Fibroblast of skin of right biceps (primary cell): ENCODE measurements around the gene MPO.

Experiments used
- DNase-seq: peaks from one replicate; pipeline ENCODE4 v3.0.0-alpha.2; 2013

The MPO gene

DNA sequence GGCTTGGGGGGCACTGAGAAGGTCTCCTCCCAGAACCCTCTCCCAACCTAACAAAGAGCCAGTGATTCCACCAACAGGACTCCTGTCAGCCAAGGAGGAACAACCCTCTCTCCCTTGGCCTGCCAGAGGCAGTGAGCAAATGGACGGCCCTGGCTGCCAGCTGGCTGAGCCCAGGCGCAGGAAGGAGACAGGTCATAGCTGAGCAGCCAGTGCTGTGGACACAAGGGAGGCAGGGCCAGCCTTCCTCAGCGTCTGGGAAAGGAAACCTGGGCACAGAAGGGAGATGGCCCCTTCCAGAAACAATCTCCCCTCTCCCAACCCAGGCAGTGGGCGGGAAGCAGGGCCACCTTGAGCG, 2.1 kb downstream of the MPO start:
- no peak for DNase-seq

DNA sequence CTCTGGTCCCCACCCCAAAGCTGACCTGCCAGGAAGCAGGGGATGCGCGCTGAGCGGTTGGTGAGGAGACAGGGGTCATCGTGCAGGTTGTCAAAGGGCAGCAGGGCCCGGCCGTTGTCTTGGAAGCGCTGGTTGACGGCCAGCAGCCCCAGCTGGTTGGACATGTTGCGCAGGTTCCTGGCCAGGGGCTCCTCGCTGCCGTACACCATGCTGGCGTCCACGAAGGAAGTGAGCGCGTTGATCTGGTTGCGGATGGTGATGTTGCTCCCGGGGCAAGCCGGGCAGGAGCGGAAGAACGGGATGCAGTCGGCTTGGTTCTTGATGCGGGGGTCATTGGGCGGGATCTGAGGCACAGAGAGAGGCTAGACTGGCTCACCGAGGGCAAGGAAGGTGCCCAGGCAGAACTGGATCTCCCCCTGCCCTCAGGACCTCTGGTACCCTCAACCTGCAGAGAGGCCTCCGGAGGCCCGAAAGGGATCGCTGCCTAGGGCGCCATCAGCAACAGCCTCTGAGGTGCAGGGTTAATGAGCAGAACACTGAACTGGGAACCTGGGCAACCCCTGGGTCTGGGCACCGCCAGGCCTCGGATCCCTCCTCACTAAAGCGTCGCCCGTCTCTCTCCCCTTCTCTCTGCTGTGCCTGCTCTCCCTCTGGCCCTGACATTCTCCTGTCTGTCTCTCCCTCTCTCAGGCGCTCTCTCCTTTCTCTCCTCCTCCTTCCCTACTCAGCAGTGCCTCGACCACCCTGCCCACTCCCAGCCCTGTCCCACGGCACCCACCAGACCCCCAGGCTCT, 2.7 kb downstream of the MPO start:
- no peak for DNase-seq

DNA sequence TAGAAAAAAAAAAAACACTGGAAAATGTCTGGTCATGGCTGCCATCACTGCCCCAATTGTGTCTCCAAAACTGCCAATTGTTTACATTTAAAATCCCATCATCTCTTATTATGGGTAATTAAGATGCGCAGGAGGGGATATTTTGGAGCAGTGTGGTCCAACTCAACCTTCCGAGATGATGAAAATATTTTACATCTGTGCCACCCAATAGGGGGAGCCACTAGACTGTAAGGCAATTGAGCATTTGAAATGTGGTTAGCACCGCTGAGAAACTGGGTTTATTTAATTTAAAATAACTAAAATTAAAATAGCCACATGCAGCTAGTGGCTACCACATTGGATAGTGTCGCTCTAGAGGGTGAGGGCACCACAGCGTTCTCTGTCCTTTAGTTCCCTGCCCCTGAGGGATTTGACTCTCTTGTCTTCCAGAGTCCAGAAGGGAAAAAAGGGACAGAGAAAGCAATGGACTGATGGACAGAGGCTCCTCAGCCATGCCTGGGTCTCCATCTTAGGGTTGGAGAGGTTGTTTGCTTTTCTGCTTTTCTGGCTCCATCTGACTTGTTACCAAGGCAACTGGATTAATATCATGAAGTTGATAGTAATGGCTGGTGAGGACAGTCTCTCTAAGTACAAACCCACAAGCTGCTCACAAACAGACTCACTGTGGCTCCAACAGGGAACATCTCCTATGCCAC, 3.5 kb downstream of the MPO start:
- DNase-seq: peak; percentile 7

DNA sequence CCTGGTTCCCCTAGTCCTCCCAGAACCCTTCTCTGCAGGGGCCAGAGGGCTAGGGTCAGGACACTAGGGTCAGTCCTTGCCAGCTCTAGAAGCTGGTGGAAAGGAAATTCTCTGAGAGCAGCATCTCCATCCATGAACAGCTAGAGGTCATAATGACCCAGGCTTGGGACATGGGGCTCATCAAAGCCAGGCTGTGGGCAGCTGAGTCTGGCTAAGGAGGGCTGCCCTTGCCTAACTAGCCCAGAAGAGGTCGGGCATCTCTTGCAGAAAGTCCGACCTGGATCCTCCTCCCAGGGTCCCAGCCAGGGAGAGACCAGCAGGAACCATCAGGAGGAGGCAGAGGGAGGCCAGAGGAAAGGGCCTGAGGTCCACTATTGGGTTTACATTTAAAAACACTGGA, 4.3 kb downstream of the MPO start:
- DNase-seq: no peak

DNA sequence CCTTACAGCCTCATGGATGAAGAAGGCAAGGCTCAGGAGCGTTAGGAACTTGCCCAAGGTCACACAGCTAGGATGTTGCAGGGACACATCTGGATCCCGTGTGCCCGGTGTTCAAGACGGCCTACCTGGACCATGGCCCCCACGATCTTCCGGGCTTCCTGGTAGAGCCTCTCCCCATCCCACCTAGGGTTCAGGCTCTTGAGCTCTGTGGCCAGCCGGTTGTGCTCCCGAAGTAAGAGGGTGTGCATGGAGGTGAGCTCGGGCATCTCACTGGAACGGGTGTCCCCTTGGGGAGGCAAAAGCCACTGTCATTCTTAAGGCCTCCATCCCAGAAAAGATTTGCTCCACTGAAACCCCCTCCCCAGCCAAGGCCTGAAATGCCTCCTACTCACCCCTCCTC, 5.3 kb downstream of the MPO start:
- DNase-seq: no peak

DNA sequence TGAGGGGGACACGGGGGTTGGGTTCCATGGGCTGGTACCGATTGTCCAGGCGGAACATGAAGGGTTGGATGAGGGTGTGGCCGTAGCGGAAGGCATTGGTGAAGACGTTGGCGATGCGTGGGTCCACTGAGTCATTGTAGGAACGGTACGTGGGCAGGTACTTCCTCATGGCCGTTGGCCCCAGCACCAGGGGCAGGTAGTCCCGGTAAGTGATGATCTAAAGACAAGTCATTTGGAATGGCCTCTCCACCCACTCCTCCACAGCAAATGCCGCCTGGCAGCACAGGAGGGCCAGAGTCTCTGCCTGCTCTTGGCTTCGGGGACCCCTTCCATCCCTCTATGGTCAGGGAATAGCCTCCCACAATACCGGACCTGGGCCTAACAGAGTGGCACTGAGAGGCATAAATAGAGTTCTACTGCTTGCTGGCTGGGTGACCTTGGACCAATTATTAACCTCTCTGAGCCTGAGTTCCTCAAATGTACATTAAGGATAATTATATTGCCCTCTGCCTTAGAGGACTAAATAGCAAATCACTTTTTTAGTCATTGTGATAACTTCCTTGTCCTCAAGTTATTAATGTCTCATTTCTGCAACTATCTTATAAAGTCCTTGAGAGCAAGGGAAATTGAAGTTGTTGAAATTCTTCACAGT, 7.2 kb downstream of the MPO start:
- no peak for DNase-seq

DNA sequence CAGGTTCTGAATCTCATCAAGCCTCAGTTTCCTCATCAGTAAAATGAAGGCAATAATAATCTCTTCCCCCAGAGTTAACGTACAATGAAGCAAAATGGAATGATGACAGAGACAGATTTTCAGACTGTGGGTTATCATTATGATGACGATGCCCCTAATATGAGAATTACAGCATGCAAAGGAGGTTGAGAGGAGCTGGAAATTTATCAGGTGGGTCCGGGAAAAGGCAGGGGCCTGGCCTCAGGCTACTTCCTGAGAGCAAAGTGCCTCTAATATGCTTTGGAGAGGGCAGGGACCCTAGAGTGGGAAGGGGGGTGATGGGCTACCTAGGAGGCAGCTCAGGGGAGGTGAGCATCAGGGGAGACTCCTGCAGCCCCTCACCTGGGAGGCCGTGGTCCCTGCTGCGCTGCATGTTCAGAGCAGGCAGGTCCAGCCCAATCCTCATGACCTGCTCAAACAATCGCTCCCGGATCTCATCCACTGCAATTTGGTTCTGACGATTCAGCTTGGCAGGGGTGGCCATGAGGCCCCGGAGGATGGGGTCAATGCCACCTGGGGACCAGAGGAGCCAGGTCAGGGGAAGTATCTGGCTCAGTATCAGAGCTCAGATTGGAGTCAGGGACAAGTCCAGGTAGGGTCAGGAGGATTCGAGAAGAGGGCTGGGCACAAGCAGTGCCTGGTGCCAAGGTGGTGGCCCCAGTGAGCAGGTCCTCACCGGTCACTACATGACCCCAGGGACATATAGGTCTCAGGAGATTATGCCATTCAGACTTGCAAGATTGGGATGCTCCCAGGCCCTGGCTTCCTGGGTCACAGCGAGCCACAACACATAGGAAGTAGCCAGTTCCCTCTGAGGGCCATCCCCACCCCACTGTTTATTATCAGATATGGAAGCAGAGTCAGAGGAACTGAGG, 8.1 kb downstream of the MPO start:
- no peak for DNase-seq

DNA sequence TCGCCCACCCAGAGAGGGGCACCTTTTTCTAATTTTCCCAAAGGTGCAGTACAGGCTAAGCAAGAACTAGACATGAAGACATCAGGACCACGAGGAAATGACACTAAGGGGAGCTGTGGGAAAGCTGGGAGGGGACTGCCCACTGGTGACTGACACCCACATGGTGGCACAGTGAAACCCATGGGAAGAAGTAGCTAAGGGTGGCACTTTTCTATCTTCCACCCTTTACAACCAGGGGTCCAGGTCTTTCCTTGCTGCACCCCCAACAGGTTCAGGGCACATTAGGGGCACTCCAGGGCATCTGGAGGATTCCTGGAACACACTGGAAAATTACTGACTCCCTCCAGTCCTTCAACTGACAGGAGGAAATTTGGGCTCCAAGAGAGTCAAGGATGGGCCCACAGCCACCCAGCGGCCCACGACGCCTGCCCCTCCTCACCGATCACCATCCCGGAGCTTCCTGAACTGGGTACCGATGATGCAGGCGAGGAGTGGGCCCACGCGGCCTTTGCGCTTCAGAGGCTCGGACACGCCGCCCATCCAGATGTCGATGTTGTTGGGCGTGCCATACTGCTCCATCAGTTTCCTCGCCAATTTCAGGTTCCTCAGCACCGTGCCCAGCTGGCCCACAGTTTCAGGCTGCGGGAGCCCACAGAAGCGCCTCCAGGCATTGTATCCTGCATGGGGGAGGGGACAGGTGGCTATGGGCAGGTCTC, 9.4 kb downstream of the MPO start:
- DNase-seq: no peak

DNA sequence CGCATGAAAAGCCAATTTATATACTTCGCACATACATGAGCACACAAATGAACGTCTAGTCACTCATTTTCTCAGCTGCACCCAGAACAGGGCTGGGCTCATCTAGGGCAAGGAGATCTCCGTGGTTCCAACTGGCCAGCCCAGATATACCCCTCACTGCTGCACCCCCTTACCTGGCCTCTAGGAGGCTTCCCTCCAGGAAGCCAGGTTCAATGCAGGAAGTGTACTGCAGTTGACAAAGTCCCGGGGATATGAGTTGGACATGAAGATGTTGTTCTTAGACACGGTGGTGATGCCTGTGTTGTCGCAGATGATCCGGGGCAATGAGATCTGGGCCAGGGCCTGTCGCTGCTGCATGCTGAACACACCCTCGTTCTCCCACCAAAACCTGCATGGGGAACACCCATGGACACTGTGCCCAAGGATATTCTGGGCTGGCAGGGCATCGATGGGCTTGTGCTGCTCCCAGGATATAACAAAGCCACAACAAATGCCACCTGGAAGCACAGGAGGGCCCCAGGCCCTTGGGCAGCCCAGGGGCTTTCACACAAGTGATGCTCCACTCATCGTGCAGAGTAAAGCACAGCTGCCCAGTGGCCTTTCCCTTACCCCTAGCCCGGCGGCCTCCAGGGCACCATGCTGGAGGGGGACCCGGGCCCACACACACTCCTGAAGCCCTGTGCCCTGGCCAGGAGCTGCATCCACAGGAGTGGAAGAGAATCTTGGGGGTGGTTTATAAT, 10.1 kb downstream of the MPO start:
- no peak for DNase-seq

DNA sequence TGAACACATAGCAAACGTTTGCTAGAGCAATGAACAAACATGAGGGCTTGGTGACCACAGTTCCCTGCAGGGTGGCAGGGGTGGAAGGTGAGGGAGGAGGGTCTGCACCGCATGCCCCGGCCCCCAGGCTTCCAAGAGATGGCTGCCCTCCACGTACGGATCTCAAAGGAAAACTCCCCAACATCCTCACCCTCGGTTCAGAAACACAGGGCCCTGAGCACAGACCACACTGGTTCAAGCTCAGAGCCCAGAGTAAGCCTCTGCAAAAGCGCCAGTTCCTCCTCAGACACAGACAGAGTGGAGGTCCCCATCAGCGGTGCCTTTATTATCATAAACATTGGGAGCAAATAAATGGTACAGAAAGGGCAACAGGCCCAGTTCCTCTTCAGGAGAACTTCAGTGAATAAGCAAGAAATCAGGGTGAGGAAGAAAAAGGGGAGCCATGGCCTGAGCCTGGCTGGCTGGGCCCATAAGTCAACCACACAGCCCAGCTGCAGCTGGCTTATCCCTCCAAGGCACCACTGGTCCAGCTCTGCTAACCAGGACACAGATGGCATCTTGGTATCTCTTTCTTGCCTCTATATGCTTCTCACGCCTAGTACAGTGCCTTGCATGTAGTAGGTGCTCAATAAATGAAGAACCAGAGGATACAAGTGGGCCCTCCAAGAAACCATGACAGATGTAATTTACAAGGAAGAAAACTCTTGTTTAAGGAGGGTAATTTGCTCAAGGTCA, 11.0 kb downstream of the MPO start:
- DNase-seq: no peak

DNA sequence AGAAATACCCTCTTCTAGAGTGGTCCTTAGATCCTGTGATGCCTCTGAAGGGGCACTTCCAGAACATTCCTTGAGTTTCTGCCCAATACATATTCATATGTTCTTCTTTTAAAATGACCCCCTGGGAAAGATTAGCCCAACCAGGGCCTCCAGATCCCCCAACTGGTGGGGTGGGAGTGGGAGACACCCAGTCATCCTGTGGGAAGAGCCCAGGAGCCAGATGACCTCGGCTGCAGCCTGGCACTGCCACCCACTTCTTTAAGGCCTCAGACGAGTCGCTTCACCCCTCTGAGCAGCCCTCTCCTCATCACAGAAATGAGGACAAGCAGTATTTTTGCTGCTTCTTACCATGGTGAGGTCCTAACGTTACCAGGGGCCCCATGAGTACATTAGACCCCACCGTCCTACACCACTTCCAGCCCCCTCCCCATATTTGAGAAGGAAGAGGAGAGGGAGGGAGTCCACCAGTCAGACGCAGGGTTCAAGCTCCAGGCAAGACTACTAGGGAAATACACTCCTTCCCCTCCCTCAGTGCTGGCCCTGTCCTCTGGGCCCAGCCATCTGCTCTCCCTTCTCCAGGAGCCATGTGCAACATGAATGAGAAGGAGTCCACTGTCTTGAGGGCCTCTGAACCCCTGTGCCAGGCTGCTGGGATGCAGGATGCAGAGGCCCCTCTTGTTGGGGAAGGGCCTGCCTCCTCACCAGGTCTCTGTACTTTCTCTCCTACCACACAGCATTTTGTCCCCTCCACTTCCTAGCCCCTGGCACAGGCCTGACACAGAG, 11.8 kb downstream of the MPO start:
- no peak for DNase-seq

DNA sequence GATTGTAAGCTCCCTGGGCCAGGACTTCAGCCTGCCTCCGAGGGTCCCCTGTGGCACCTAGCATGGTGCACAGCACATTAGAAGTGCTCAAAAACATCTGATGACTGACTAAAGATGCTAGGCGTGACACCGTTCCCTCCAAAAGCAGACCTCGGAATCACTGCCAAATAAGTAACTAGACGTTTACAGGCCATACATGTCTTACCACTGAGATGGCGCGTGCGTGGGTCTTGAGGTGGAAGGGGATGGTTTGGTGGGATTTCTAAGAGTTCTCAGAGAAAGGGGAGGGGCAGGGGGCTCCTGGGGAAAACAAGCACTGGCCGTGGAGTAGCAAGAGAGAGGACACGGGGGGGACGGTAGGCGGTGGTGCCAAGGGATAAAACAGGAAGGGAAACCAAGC, 12.4 kb downstream of the MPO start:
- DNase-seq: no peak

DNA sequence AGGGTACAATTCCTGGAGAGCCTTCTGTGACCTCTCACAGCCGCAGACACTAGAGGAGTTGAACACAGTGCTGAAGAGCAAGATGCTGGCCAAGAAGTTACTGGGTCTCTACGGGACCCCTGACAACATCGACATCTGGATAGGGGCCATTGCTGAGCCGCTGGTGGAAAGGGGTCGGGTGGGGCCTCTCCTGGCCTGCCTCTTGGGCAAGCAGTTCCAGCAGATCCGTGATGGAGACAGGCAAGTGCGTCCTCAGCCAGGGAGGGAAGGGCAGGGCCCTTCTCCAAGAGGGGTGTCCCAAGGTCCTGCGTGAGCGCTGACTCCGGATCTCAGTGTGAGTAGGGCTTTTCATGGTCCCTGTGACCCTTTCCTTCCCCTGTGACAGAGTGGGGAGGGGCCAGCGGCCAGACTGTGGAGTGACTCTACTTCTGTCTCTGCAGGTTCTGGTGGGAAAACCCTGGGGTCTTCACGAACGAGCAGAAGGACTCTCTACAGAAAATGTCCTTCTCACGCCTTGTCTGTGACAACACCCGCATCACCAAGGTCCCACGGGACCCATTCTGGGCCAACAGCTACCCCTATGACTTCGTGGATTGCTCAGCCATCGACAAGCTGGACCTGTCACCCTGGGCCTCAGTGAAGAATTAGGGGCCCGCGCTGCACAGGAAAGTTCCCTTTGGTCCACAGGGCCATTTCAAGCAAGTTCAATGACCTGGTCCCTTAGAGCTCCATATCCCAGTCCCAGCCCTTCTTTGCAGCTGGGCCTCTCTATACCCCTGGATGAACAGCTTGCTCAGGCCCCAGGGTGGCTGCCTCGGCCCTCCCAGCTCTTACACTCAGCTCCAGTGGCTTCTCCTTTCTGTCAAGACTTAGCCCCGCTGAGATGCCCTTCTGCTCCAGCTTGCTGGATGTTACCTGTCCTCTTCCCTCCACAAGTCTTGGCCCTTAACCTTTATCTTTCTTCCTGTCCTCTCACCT, 13.1 kb downstream of the MPO start:
- no peak for DNase-seq

DNA sequence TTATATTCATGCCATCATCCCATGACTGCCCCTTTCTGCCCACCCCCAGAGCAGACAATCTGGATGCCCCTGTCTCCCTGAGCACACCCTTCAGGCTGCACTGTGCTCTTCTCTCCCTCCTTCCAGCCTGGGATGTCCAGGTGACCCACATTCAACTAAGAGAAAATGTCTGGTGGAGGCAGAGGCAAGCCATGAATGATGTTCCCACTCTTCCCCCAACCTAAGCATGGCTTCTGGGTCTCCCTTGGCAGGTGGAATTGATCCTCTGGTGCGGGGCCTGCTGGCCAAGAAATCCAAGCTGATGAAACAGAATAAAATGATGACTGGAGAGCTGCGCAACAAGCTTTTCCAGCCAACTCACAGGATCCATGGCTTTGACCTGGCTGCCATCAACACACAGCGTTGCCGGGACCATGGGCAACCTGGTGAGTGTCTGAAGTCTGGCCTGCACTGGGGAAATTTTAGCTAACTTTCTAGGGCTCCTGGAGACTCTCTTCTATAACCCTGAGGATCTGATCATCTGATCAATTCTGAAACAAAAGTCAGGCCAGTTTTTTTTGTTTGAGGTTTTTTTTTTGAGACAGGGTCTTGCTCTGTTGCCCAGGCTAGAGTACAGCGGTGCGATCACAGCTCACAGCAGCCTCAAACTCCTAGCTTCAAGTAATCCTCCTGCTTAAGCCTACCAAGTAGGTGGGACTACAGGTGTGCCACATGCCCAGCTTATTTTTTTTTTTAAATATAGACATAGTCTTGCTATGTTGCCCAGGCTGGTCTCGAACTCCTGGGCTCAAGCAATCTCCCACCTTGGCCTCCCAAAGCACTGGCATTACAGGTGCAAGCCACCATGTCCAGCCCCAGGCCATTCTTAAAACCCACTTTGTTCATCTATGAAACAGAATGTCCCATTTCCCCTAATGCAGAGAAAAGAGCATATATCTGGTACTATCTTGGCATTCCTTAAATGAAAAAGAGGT, 14.5 kb downstream of the MPO start:
- no peak for DNase-seq

DNA sequence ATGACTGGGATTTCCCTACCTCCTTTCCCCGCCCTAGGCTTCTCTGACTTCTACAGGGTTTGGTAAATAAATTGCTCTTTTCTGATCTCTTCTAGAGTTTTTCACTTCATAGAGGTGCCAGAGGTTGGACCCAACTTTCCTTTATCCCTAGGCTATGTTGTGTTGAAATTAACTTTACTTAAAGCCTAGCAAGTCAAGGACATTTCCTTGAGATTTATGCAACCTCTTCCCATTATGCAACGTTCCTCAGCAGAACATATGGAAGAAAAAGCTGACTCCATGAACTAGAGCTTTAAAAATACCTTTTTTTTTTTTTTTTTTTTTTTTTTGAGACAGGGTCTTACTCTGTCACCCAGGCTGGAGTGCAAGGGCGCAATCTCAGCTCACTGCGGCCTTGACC, 15.5 kb downstream of the MPO start:
- no peak for DNase-seq

DNA sequence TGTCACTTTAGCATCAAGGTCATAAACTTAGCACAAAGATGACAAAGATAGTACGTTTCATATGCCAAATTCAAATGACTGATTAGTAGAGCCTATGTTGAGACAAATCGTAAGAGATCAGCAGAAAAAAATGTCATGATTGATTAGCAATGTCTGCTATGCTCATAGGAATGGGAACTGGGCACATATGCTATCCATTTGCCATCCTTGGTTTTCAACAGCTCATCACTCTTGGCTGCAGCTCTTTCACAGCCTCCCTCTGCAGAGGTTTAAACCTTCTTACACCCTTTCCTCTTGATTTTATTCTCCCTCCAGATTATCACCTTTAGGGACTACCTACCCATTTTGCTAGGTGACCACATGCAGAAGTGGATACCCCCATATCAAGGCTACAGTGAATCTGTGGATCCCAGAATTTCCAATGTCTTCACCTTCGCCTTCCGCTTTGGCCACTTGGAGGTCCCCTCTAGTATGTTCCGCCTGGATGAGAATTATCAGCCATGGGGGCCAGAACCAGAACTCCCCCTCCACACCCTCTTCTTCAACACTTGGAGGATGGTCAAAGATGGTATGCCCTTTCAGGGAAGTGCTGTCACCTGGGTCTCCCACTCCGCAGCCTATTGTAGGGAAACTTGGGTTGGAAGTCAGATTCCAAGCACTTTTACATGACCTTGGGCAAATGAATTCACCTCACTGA, 16.2 kb downstream of the MPO start:
- no peak for DNase-seq

DNA sequence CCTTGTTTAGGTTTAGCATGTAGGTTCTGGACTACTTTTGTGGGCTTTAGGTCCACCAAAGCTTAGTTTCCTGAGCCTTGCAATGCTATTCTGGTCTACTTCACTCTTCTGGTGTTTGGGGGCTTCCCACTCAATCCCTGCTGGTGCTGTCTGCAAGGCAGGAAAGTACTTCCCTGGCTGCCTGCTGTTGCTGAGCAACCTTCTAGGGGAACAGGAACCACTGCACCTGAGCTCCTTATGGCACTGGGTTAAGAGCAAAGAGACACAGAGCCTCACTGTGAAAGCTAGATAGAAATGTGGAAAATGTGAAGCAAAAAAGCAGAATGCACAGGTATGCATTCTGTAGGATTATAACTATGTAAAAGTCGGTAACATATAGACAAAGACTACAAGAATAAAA, 17.0 kb downstream of the MPO start:
- no peak for DNase-seq
